ENCODE measurements around the gene SKP1. TPM values are rescaled to one million over a fixed set of nuclear protein-coding genes. Genes with fewer than 3 reads are reported as not detected.
A peak's percentile ranks its signal among the peaks of the same experiment; 100 is the strongest.

Gene SKP1
- total RNA-seq, 2 donors from 2014 or later: 357 to 427 TPM

GRCh38 chr5:134178096-134178419, 1.3 kb upstream of the SKP1 start:
- Mint-ChIP-seq H3K9me3 (no peaks in the 10 kb centered on the region), H3K27ac (peak overlapping the region; percentile 98), H3K4me3 (peak overlapping the region; percentile 98), H3K27me3 (ENCODE audit: insufficient read depth) (no peaks in the 10 kb centered on the region), H3K4me1 (peaks cover 15% of the 10 kb centered on the region), H3K36me3 (ENCODE audit: low read depth) (peaks cover 11% of the 10 kb centered on the region)
- no peak for TF ChIP-seq CTCF (conservative IDR thresholded peaks at IDR 0.05)
- no peaks in the 10 kb centered on the region for H3K4me1 ChIP-seq (ENCODE audit: control insufficient read depth, insufficient read depth, low read length)
- 86 to 93% methylated on average over 2 to 3 of the region's 3 CpGs for WGBS, 2 experiments (ENCODE audit: insufficient coverage in 1 of 2, insufficient read length in 1 of 2)
- no peak overlapping the region for H3K27ac ChIP-seq (ENCODE audit: low read depth, low read length)
- H3K27me3 ChIP-seq (ENCODE audit: control insufficient read depth, insufficient read depth, low read length, poor library complexity, severe bottlenecking): no peaks in the 10 kb centered on the region
- peak overlapping the region; percentile 98 for H3K4me3 ChIP-seq (ENCODE audit: low read length)
- H3K36me3 ChIP-seq (ENCODE audit: control insufficient read depth, insufficient read depth, low read length): peaks cover 9% of the 10 kb centered on the region
- H3K9ac ChIP-seq (ENCODE audit: extremely low read depth, low read length, poor library complexity, severe bottlenecking): no peak overlapping the region
- DNase-seq: no peak
- H3K9me3 ChIP-seq (ENCODE audit: control insufficient read depth, low read length): no peaks in the 10 kb centered on the region

- Mint-ChIP-seq H3K36me3 (ENCODE audit: low read depth) (peaks cover 15% of the 10 kb centered on the region), H3K27ac (peak overlapping the region; percentile 98), H3K4me3 (peak overlapping the region; percentile 98), H3K4me1 (peaks cover 15% of the 10 kb centered on the region), H3K27me3 (ENCODE audit: insufficient read depth) (no peaks in the 10 kb centered on the region), H3K9me3 (no peaks in the 10 kb centered on the region)
- DNase-seq: peak; percentile 58
- Histone ChIP-seq H3K27me3 (ENCODE audit: control insufficient read depth, insufficient read depth, low read length, poor library complexity, severe bottlenecking) (no peaks in the 10 kb centered on the region), H3K4me3 (ENCODE audit: low read length) (peak overlapping the region; percentile 98), H3K36me3 (ENCODE audit: control insufficient read depth, insufficient read depth, low read length) (peaks cover 13% of the 10 kb centered on the region), H3K27ac (ENCODE audit: low read depth, low read length) (peak overlapping the region; percentile 99), H3K4me1 (ENCODE audit: control insufficient read depth, insufficient read depth, low read length) (no peaks in the 10 kb centered on the region), H3K9ac (ENCODE audit: extremely low read depth, low read length, poor library complexity, severe bottlenecking) (peak overlapping the region; percentile 99), H3K9me3 (ENCODE audit: control insufficient read depth, low read length) (no peaks in the 10 kb centered on the region)
- WGBS, 2 experiments (ENCODE audit: insufficient coverage in 1 of 2, insufficient read length in 1 of 2): 45 to 69% methylated on average over 20 to 29 of the region's 29 CpGs
- TF ChIP-seq CTCF (conservative IDR thresholded peaks at IDR 0.05): no peak
Observed at GRCh38 chr5:134177369-134178095, 782 bp upstream of the SKP1 start.

GRCh38 chr5:134175921-134176510, 734 bp downstream of the SKP1 start:
- peaks cover 30% of the 10 kb centered on the region for H3K36me3 Mint-ChIP-seq (ENCODE audit: low read depth)
- Histone ChIP-seq H3K27me3 (ENCODE audit: control insufficient read depth, insufficient read depth, low read length, poor library complexity, severe bottlenecking) (no peaks in the 10 kb centered on the region), H3K9ac (ENCODE audit: extremely low read depth, low read length, poor library complexity, severe bottlenecking) (peak overlapping the region; percentile 99), H3K4me3 (ENCODE audit: low read length) (peak overlapping the region; percentile 98), H3K36me3 (ENCODE audit: control insufficient read depth, insufficient read depth, low read length) (peaks cover 27% of the 10 kb centered on the region), H3K9me3 (ENCODE audit: control insufficient read depth, low read length) (no peaks in the 10 kb centered on the region), H3K27ac (ENCODE audit: low read depth, low read length) (peak overlapping the region; percentile 99), H3K4me1 (ENCODE audit: control insufficient read depth, insufficient read depth, low read length) (no peaks in the 10 kb centered on the region)
- DNase-seq: no peak
- H3K27me3 Mint-ChIP-seq (ENCODE audit: insufficient read depth): no peaks in the 10 kb centered on the region
- peak overlapping the region; percentile 98 for H3K27ac Mint-ChIP-seq
- peaks cover 15% of the 10 kb centered on the region for H3K4me1 Mint-ChIP-seq
- H3K9me3 Mint-ChIP-seq: no peaks in the 10 kb centered on the region
- 0 to 1% methylated on average over 7 to 31 of the region's 31 CpGs for WGBS, 2 experiments (ENCODE audit: insufficient coverage in 1 of 2, insufficient read length in 1 of 2)
- TF ChIP-seq CTCF (conservative IDR thresholded peaks at IDR 0.05): no peak
- H3K4me3 Mint-ChIP-seq: peak overlapping the region; percentile 98
